Activated gamma-delta T cell treated with anti-CD3 and anti-CD28 coated beads, Interleukin-2, amount 50 U/mL, for 16 hours (primary cell): ENCODE results near the gene PIGQ.

Experiments
- DNase-seq: peaks from one replicate; pipeline ENCODE4 v3.0.0-alpha.2; 2020; ENCODE audit warnings: low read depth

The PIGQ gene

GRCh38 chr16:569445-570254 is at the start of gene PIGQ:
PIGQ (plus strand) TSS chr16:569968; CDS start chr16:574075, 4,107 bp downstream.
- peak; percentile 39 for DNase-seq

GRCh38 chr16:520847-521246 is 48.9 kb upstream of the PIGQ start:
- DNase-seq: no peak

GRCh38 chr16:521381-522210 is 48.2 kb upstream of the PIGQ start:
- DNase-seq: no peak

- no peak for DNase-seq
Observed at GRCh38 chr16:522320-523096, 47.3 kb upstream of the PIGQ start.

- no peak for DNase-seq
Observed at GRCh38 chr16:523097-523741, 46.5 kb upstream of the PIGQ start.

GRCh38 chr16:524274-525040 is 45.3 kb upstream of the PIGQ start:
- DNase-seq: no peak

- DNase-seq: no peak
Observed at GRCh38 chr16:525123-525519, 44.6 kb upstream of the PIGQ start.

- DNase-seq: peak; percentile 58
Observed at GRCh38 chr16:525520-526180, 44.1 kb upstream of the PIGQ start.

- no peak for DNase-seq
Observed at GRCh38 chr16:526181-527014, 43.4 kb upstream of the PIGQ start.

GRCh38 chr16:527015-527903 is 42.5 kb upstream of the PIGQ start, which contains the start of gene CAPN15:
CAPN15 (plus strand) TSS chr16:527712; CDS start chr16:546839, 19,127 bp downstream.
- peak; percentile 75 for DNase-seq

- DNase-seq: no peak
Observed at GRCh38 chr16:528111-529011, 41.4 kb upstream of the PIGQ start.

GRCh38 chr16:529012-529575 is 40.7 kb upstream of the PIGQ start:
- DNase-seq: no peak

GRCh38 chr16:530111-530817 is 39.5 kb upstream of the PIGQ start:
- DNase-seq: no peak

GRCh38 chr16:531494-532125 is 38.2 kb upstream of the PIGQ start:
- no peak for DNase-seq

- DNase-seq: no peak
Observed at GRCh38 chr16:533391-534123, 36.2 kb upstream of the PIGQ start.
